Neural progenitor cell (in vitro differentiated cells): ENCODE measurements around the gene ADCY2.

Experiments used
- EZH2 ChIP-seq: fragments of 200-600 bp; sonication (generic); IDR thresholded peaks from 2 replicates; pipeline ENCODE4 v1.6.1; 2017; ENCODE audit warnings: antibody characterized with exemption, mild to moderate bottlenecking, moderate library complexity
- TF ChIP-seq, protein P1 (sequence below): fragments of 200-600 bp; sonication (generic); IDR thresholded peaks from 2 replicates; pipeline ENCODE4 v1.5.1; 2017; ENCODE audit warnings: antibody characterized with exemption, mild to moderate bottlenecking

DNA sequence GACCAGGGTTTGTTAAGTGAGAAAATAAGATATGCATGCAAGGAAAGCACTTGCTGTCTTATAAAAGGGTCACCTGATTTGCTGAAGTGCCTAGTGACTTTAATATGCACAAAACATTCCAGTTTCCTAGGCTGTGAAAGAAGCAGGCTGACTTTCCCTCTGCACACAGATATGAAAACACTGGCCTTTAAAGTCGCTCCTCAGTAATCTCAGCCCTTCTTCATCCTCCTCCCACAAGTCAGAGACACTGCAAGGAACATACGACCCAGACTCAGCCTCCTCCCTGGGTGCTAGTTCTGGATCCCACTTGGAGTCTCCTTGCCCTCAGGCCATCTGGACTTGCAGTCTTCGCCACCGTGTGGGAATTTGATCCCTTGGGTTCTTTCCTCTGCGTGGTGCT lies 288.9 kb downstream of the ADCY2 start:
- TF ChIP-seq, protein P1, sequence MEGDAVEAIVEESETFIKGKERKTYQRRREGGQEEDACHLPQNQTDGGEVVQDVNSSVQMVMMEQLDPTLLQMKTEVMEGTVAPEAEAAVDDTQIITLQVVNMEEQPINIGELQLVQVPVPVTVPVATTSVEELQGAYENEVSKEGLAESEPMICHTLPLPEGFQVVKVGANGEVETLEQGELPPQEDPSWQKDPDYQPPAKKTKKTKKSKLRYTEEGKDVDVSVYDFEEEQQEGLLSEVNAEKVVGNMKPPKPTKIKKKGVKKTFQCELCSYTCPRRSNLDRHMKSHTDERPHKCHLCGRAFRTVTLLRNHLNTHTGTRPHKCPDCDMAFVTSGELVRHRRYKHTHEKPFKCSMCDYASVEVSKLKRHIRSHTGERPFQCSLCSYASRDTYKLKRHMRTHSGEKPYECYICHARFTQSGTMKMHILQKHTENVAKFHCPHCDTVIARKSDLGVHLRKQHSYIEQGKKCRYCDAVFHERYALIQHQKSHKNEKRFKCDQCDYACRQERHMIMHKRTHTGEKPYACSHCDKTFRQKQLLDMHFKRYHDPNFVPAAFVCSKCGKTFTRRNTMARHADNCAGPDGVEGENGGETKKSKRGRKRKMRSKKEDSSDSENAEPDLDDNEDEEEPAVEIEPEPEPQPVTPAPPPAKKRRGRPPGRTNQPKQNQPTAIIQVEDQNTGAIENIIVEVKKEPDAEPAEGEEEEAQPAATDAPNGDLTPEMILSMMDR, result no peak
- no peak for TF ChIP-seq EZH2
